Natural killer cell (primary cell): ENCODE results near the gene NDST1. TPM values are rescaled to one million over a fixed set of nuclear protein-coding genes. Genes with fewer than 3 reads are reported as not detected.

Experiments
- ATAC-seq, 3 donors: fragments of 150-1000 bp in 2 of 3; fragments of 200-7000 bp in 1 of 3; cut with Tn5 transposase; 1 replicate in 1 of 3; 2 replicates in 2 of 3; pipeline ENCODE4 v1.10.0; 2021; ENCODE audit warnings: mild to moderate bottlenecking in 2 of 3, moderate library complexity in 2 of 3
- DNase-seq, 2 donors: peaks; one replicate each; pipeline versions ENCODE4 v3.0.0 to v3.0.0-alpha.2; 2013 to 2021; ENCODE audit warnings: mixed read lengths in 1 of 2
- H3K27ac ChIP-seq: one replicate; pipeline ENCODE4 v1.5.1; 2013; ENCODE audit warnings: mild to moderate bottlenecking, low read length
- H3K27me3 ChIP-seq: one replicate; pipeline ENCODE4 v1.6.1; 2013; ENCODE audit warnings: low read length; ENCODE audit not compliant: control insufficient read depth, insufficient read depth
- H3K36me3 ChIP-seq: one replicate; pipeline ENCODE4 v1.6.1; 2013; ENCODE audit warnings: low read length; ENCODE audit not compliant: control insufficient read depth, insufficient read depth
- H3K4me1 ChIP-seq: one replicate; pipeline ENCODE4 v1.6.1; 2013; ENCODE audit warnings: low read length; ENCODE audit not compliant: control insufficient read depth, insufficient read depth
- H3K4me3 ChIP-seq: one replicate; pipeline ENCODE4 v1.5.1; 2013; ENCODE audit warnings: low read length
- H3K9me3 ChIP-seq: one replicate; pipeline ENCODE4 v1.6.1; 2013; ENCODE audit warnings: low read length; ENCODE audit not compliant: control insufficient read depth, insufficient read depth
- H3K27ac Mint-ChIP-seq, 2 donors: one replicate each; pipeline ENCODE4 v1.8.0; 2022; ENCODE audit warnings: mild to moderate bottlenecking in 2 of 2, mixed read lengths in 2 of 2, moderate library complexity in 1 of 2
- H3K27me3 Mint-ChIP-seq, 2 donors: one replicate each; pipeline ENCODE4 v1.8.0; 2022; ENCODE audit warnings: low read depth in 2 of 2, mixed read lengths in 2 of 2
- H3K36me3 Mint-ChIP-seq: one replicate; pipeline ENCODE4 v1.8.0; 2022; ENCODE audit warnings: mixed read lengths
- H3K4me1 Mint-ChIP-seq, 2 donors: one replicate each; pipeline ENCODE4 v1.8.0; 2022; ENCODE audit warnings: mixed read lengths in 2 of 2
- H3K4me3 Mint-ChIP-seq: one replicate; pipeline ENCODE4 v1.8.0; 2022; ENCODE audit warnings: mild to moderate bottlenecking, moderate library complexity, mixed read lengths
- H3K9me3 Mint-ChIP-seq, 2 donors: one replicate each; pipeline ENCODE4 v1.8.0; 2022; ENCODE audit warnings: mixed read lengths in 2 of 2
- WGBS: methylation state at CpG from one replicate; pipeline ENCODE4 v1.1.7; 2013; ENCODE audit warnings: missing lambda C conversion rate; ENCODE audit not compliant: insufficient coverage; 5-methylcytosine and 5-hydroxymethylcytosine counted together
- intact Hi-C: fragments of 100-400 bp; cut with micrococcal nuclease; formaldehyde crosslinking; loops from one replicate; pipeline ENCODE4 v1.14.2; 2022
- total RNA-seq, 4 donors: library from RNA; stranded (reverse); fragments of 120-200 nt in 1 of 4; gene quantifications; one replicate each; pipeline versions ENCODE4 v1.2.3 to v1.2.4, GENCODE V29; 2013 to 2022
- TF ChIP-seq, protein P1 (sequence below): fragments of 200-600 bp; IDR thresholded peaks from one replicate; pipeline ENCODE4 v1.8.0; 2022; ENCODE audit warnings: antibody characterized with exemption

The NDST1 gene
- total RNA-seq, 3 donors from 2014 or later (not counting 1 experiment from before 2014, with no cell fraction given) = 2.8 to 12.3 (median 4.3) TPM

DNA sequence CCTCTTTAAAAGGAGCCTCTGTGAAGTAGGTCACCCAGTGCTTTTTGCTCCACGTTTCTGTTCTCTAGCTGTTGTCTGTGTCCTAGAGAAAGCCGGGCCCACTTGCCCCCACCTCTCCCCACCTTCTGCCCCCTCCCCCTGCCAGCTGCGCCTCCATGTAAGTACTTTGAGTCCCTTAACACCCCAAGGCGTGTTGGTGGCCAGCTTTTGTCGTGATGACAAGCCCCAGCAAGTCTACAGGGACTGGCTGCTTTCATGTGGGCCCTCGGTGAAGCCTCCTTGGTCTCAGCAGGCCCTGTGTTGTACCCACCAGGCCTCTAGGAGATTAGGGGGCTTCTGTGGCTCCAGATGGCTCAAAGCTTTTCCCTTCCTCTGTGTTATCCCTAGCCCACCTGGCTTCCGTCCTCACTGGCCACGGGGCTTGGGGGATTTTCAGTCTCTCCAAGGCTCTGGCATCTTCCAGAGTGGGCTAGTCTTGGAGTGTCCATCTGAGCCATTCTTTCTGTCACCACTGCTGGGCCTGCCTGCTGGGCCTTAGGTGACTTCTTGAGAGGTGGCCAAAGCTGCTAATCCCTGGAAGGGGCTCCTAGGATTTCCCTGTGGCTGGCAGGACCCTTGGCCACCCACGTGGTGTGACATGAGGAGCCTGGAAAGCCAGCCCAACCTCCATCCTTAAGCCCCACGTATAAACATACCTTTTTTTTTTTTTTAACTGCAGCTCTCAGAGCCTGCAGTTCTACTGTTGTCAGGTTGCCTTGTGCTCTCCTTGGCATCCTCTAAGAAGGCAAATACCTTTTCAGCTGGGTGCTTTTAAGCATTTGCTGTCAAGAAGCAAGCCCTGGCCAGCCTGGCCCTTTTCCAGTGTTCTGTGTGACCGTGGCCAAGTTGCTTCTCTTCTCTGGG, 1.1 kb upstream of the NDST1 start:
- Histone ChIP-seq H3K4me3 (no peak overlapping the region), H3K9me3 (no peaks in the 10 kb centered on the region), H3K27me3 (no peaks in the 10 kb centered on the region), H3K27ac (no peak overlapping the region), H3K36me3 (no peaks in the 10 kb centered on the region), H3K4me1 (no peaks in the 10 kb centered on the region)
- Mint-ChIP-seq H3K4me1 (no peaks in the 10 kb centered on the region), H3K36me3 (no peaks in the 10 kb centered on the region), H3K27me3 (no peaks in the 10 kb centered on the region), H3K9me3 (no peaks in the 10 kb centered on the region), H3K27ac (no peak overlapping the region), H3K4me3 (no peak overlapping the region)
- intact Hi-C loops = no loop called here
- DNase-seq = no peak
- WGBS = 63% methylated on average over 11 of the region's 11 CpGs
- TF ChIP-seq, protein P1, sequence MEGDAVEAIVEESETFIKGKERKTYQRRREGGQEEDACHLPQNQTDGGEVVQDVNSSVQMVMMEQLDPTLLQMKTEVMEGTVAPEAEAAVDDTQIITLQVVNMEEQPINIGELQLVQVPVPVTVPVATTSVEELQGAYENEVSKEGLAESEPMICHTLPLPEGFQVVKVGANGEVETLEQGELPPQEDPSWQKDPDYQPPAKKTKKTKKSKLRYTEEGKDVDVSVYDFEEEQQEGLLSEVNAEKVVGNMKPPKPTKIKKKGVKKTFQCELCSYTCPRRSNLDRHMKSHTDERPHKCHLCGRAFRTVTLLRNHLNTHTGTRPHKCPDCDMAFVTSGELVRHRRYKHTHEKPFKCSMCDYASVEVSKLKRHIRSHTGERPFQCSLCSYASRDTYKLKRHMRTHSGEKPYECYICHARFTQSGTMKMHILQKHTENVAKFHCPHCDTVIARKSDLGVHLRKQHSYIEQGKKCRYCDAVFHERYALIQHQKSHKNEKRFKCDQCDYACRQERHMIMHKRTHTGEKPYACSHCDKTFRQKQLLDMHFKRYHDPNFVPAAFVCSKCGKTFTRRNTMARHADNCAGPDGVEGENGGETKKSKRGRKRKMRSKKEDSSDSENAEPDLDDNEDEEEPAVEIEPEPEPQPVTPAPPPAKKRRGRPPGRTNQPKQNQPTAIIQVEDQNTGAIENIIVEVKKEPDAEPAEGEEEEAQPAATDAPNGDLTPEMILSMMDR = no peak
- ATAC-seq = no peak

DNA sequence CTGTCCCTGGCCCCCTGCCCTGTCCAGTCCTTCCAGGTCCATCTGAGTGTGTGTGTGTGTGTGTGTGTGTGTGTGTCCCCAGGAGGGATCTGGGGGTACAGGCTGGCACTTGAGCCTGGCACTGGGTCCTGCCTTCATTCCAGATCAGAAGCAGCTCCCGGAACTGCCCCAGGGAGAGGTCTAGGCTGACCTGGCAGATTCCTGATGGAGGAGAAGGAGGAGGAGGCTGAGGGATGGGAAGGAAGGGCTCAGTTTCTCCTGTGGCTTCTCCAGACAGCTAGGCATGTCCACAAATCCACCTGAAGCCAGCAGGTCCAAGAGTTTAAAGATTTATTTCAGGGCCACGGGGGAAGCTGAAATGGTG, 328 bp downstream of the NDST1 start:
- H3K36me3 ChIP-seq = no peaks in the 10 kb centered on the region
- H3K27me3 ChIP-seq = no peaks in the 10 kb centered on the region
- intact Hi-C loops = no loop called here
- no peak overlapping the region for H3K27ac Mint-ChIP-seq
- 85% methylated on average over 2 of the region's 2 CpGs for WGBS
- H3K4me3 Mint-ChIP-seq = no peak overlapping the region
- TF ChIP-seq, protein P1 = no peak
- ATAC-seq (no peak), DNase-seq (no peak)
- no peak overlapping the region for H3K4me3 ChIP-seq
- no peaks in the 10 kb centered on the region for H3K27me3 Mint-ChIP-seq
- H3K36me3 Mint-ChIP-seq = no peaks in the 10 kb centered on the region
- no peaks in the 10 kb centered on the region for H3K4me1 ChIP-seq
- no peaks in the 10 kb centered on the region for H3K9me3 Mint-ChIP-seq
- H3K27ac ChIP-seq = no peak overlapping the region
- no peaks in the 10 kb centered on the region for H3K9me3 ChIP-seq
- H3K4me1 Mint-ChIP-seq = no peaks in the 10 kb centered on the region

DNA sequence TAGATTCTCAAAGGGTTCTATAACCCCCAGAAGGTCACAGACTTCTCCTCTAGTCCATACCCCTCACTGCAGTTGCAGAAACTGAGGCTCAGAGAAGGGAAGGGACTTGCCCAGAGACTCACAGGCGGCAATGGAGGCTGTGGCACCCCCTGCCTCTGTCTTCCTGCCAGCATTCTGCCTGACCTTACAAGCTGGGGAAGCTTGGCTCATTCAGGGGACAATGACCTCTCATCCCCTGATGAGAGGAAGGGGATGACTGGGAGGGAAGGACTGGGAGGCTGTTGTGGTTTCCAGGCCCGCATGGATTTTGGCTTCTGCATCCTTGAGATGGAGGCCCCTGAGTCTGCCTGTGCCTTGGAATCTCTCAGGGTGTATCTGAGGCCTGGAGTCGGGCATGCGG, 897 bp downstream of the NDST1 start:
- Histone ChIP-seq H3K9me3 (no peaks in the 10 kb centered on the region), H3K36me3 (no peaks in the 10 kb centered on the region), H3K4me3 (no peak overlapping the region), H3K27ac (no peak overlapping the region), H3K27me3 (no peaks in the 10 kb centered on the region), H3K4me1 (no peaks in the 10 kb centered on the region)
- 74% methylated on average over 4 of the region's 4 CpGs for WGBS
- Mint-ChIP-seq H3K9me3 (no peaks in the 10 kb centered on the region), H3K36me3 (no peaks in the 10 kb centered on the region), H3K27ac (no peak overlapping the region), H3K4me1 (no peaks in the 10 kb centered on the region), H3K4me3 (no peak overlapping the region), H3K27me3 (no peaks in the 10 kb centered on the region)
- DNase-seq (no peak), ATAC-seq (no peak)
- intact Hi-C loops = no loop called here
- TF ChIP-seq, protein P1 = no peak

DNA sequence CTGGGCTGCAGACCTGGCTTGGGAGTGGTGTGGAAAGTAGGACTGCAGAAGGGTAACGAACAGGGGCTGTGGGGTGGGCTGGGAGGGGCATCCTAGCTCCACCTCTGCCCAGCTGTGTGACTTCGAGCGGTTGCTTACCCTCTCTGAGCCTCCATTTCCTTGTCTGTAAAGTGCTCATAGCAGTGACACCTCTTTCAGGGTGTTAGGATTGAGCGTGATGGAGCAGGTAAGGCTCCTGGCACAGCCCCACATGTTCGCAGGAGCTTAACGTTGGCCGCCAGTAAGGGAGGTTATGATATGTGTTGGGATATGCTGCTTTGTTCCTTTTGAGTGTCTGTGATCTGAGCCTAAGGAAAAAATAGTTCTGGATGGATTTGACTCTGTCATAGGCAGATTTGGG, 2.1 kb downstream of the NDST1 start:
- 93% methylated on average over 7 of the region's 7 CpGs for WGBS
- no peak for ATAC-seq
- H3K9me3 Mint-ChIP-seq = no peaks in the 10 kb centered on the region
- intact Hi-C loops = no loop called here
- TF ChIP-seq, protein P1 = no peak
- no peaks in the 10 kb centered on the region for H3K27me3 Mint-ChIP-seq
- Histone ChIP-seq H3K4me3 (no peak overlapping the region), H3K36me3 (no peaks in the 10 kb centered on the region), H3K27ac (no peak overlapping the region), H3K4me1 (no peaks in the 10 kb centered on the region), H3K27me3 (no peaks in the 10 kb centered on the region), H3K9me3 (no peaks in the 10 kb centered on the region)
- H3K4me3 Mint-ChIP-seq = no peak overlapping the region
- no peaks in the 10 kb centered on the region for H3K36me3 Mint-ChIP-seq
- DNase-seq = no peak
- no peak overlapping the region for H3K27ac Mint-ChIP-seq
- no peaks in the 10 kb centered on the region for H3K4me1 Mint-ChIP-seq
